Measurements from ENCODE around the gene TDRD7.
"Not testable (repeated sequence)": the region's sequence is repeated elsewhere in the genome, so short reads cannot be mapped to it uniquely, and the experiment has no call there.

Gene TDRD7

GRCh38 chr9:97480174-97480573 lies 68.3 kb downstream of the TDRD7 start:
- DNase-seq, result no peak

- DNase-seq, result no peak
Measured at GRCh38 chr9:97480749-97481148, 68.9 kb downstream of the TDRD7 start.

GRCh38 chr9:97484134-97484533 lies 72.2 kb downstream of the TDRD7 start:
- no peak for DNase-seq

- DNase-seq, result no peak
Measured at GRCh38 chr9:97487107-97487506, 75.2 kb downstream of the TDRD7 start.

- DNase-seq, result no peak
Measured at GRCh38 chr9:97487861-97488260, 76.0 kb downstream of the TDRD7 start.

GRCh38 chr9:97491216-97491999 lies 79.5 kb downstream of the TDRD7 start:
- DNase-seq, result no peak

- DNase-seq, result not testable (repeated sequence)
Measured at GRCh38 chr9:97497558-97498375, 85.9 kb downstream of the TDRD7 start.

- DNase-seq, result not testable (repeated sequence)
Measured at GRCh38 chr9:97498846-97499245, 87.0 kb downstream of the TDRD7 start.

- DNase-seq, result no peak
Measured at GRCh38 chr9:97500263-97500662, 88.4 kb downstream of the TDRD7 start.

GRCh38 chr9:97500765-97501176 lies 88.9 kb downstream of the TDRD7 start:
- DNase-seq, result no peak

- DNase-seq, result peak in 1 of 2 experiments; percentile 55
Measured at GRCh38 chr9:97501177-97501971, 89.5 kb downstream of the TDRD7 start, which contains the start of gene TMOD1. Gene TMOD1 (plus strand): TSS chr9:97501666. CDS start chr9:97524189, 22,523 bp downstream.

GRCh38 chr9:97501972-97502221 lies 90.0 kb downstream of the TDRD7 start:
- DNase-seq, result no peak

- DNase-seq, result no peak
Measured at GRCh38 chr9:97502222-97502983, 90.5 kb downstream of the TDRD7 start.

- no peak for DNase-seq
Measured at GRCh38 chr9:97502984-97503861, 91.3 kb downstream of the TDRD7 start.

GRCh38 chr9:97503862-97504210 lies 91.9 kb downstream of the TDRD7 start:
- DNase-seq, result no peak

GRCh38 chr9:97504381-97505216 lies 92.7 kb downstream of the TDRD7 start:
- no peak for DNase-seq

GRCh38 chr9:97505845-97506244 lies 93.9 kb downstream of the TDRD7 start:
- no peak for DNase-seq

GRCh38 chr9:97506306-97506705 lies 94.4 kb downstream of the TDRD7 start:
- no peak for DNase-seq

- no peak for DNase-seq
Measured at GRCh38 chr9:97506787-97507186, 94.9 kb downstream of the TDRD7 start.

- DNase-seq, result no peak
Measured at GRCh38 chr9:97507428-97507984, 95.6 kb downstream of the TDRD7 start.
